Fibroblast of peridontal ligament (primary cell): Measurements from ENCODE around the gene ACAT1.
A peak's percentile ranks its signal among the peaks of the same experiment; 100 is the strongest.
"Not testable (repeated sequence)": the region's sequence is repeated elsewhere in the genome, so short reads cannot be mapped to it uniquely, and the experiment has no call there.

Experiments
- DNase-seq: peaks from one replicate; pipeline ENCODE4 v3.0.0-alpha.2; 2010; ENCODE audit errors: extremely low read depth

ACAT1 gene

GRCh38 chr11:108121274-108122155 is at the start of gene ACAT1:
TSS of gene ACAT1 (plus strand) at chr11:108121567. CDS start at chr11:108121607, 40 bp downstream.
- DNase-seq: peak; percentile 84

- DNase-seq: no peak
These were observed 36.6 kb upstream of the ACAT1 start for GRCh38 chr11:108084811-108085210.

GRCh38 chr11:108085672-108086071 is 35.7 kb upstream of the ACAT1 start:
- DNase-seq: no peak

GRCh38 chr11:108092134-108092533 is 29.2 kb upstream of the ACAT1 start:
- no peak for DNase-seq

- peak; percentile 22 for DNase-seq
These were observed 28.1 kb upstream of the ACAT1 start for GRCh38 chr11:108093128-108093904.

- no peak for DNase-seq
These were observed 24.2 kb upstream of the ACAT1 start for GRCh38 chr11:108097179-108097578.

GRCh38 chr11:108101090-108101775 is 20.1 kb upstream of the ACAT1 start:
- DNase-seq: no peak

- no peak for DNase-seq
These were observed 10.2 kb upstream of the ACAT1 start for GRCh38 chr11:108111126-108111525.

- DNase-seq: peak; percentile 11
These were observed 9.3 kb upstream of the ACAT1 start for GRCh38 chr11:108112057-108112456.

- DNase-seq: peak; percentile 95
These were observed 5.7 kb upstream of the ACAT1 start for GRCh38 chr11:108115500-108116140.

GRCh38 chr11:108117746-108118371 is 3.5 kb upstream of the ACAT1 start:
- DNase-seq: peak; percentile 83

GRCh38 chr11:108120936-108121273 is 462 bp upstream of the ACAT1 start:
- not testable (repeated sequence) for DNase-seq

GRCh38 chr11:108122166-108122628 is 830 bp downstream of the ACAT1 start:
- peak; percentile 36 for DNase-seq

GRCh38 chr11:108125096-108125495 is 3.7 kb downstream of the ACAT1 start:
- no peak for DNase-seq

GRCh38 chr11:108128772-108129171 is 7.4 kb downstream of the ACAT1 start:
- no peak for DNase-seq

- no peak for DNase-seq
These were observed 10.6 kb downstream of the ACAT1 start for GRCh38 chr11:108131993-108132392.

- not testable (repeated sequence) for DNase-seq
These were observed 11.7 kb downstream of the ACAT1 start for GRCh38 chr11:108132993-108133538.

- peak; percentile 51 for DNase-seq
These were observed 14.6 kb downstream of the ACAT1 start for GRCh38 chr11:108135845-108136544.

- DNase-seq: no peak
These were observed 15.8 kb downstream of the ACAT1 start for GRCh38 chr11:108137212-108137611.

- DNase-seq: no peak
These were observed 20.9 kb downstream of the ACAT1 start for GRCh38 chr11:108142304-108142703.
